T47D (cell line): ENCODE data around the gene CLDN15.
"Not testable (repeated sequence)": the region's sequence is repeated elsewhere in the genome, so short reads cannot be mapped to it uniquely, and the experiment has no call there.

ENCODE experiments used
- DNase-seq, 2 experiments: peaks; one replicate each; pipeline versions ENCODE4 v3.0.0 to v3.0.0-alpha.2; 2011 to 2012; ENCODE audit warnings: low read depth in 1 of 2, low spot score in 1 of 2
- JUND ChIP-seq: IDR thresholded peaks from 2 replicates; pipeline ENCODE4 v1.6.1; 2012; ENCODE audit warnings: low read depth
- in situ Hi-C: cut with HindIII; loops from 2 replicates; pipeline ENCODE4 v1.10.0; 2016; ENCODE audit warnings: low sequenced_read_pairs, low pct_unique_long_range_greater_than_20kb

The CLDN15 gene

GRCh38 chr7:101237206-101238067 lies at the start of gene CLDN15:
TSS of gene CLDN15 (minus strand) at chr7:101237802. CDS start at chr7:101237581, 221 bp downstream.
- in situ Hi-C loops: no loop called here
- TF ChIP-seq JUND: no peak
- DNase-seq: no peak

GRCh38 chr7:101287032-101287431 lies 49.4 kb upstream of the CLDN15 start:
- in situ Hi-C loops: no loop called here

GRCh38 chr7:101285880-101286279 lies 48.3 kb upstream of the CLDN15 start:
- in situ Hi-C loops, DNase-seq: not testable (repeated sequence)

More at GRCh38 chr7:101287032-101287431, 49.4 kb upstream of the CLDN15 start:
- TF ChIP-seq JUND: no peak
- peak in 1 of 2 experiments; percentile 9 for DNase-seq

GRCh38 chr7:101285171-101285570 lies 47.6 kb upstream of the CLDN15 start:
- no peak for DNase-seq
- in situ Hi-C loops: no loop called here
- TF ChIP-seq JUND: no peak

GRCh38 chr7:101280912-101281311 lies 43.3 kb upstream of the CLDN15 start:
- in situ Hi-C loops, DNase-seq: not testable (repeated sequence)

- TF ChIP-seq JUND: no peak
- no peak for DNase-seq
- in situ Hi-C loops: no loop called here
These were observed 41.1 kb upstream of the CLDN15 start for GRCh38 chr7:101278461-101279292.

GRCh38 chr7:101277155-101277554 lies 39.6 kb upstream of the CLDN15 start:
- no peak for TF ChIP-seq JUND
- in situ Hi-C loops: no loop called here

GRCh38 chr7:101273206-101273605 lies 35.6 kb upstream of the CLDN15 start:
- TF ChIP-seq JUND: no peak
- no peak for DNase-seq
- in situ Hi-C loops: no loop called here

More at GRCh38 chr7:101277155-101277554, 39.6 kb upstream of the CLDN15 start:
- DNase-seq: no peak

GRCh38 chr7:101271021-101271420 lies 33.4 kb upstream of the CLDN15 start:
- no peak for DNase-seq
- TF ChIP-seq JUND: no peak
- in situ Hi-C loops: no loop called here

- in situ Hi-C loops: no loop called here
- no peak for TF ChIP-seq JUND
- DNase-seq: no peak
These were observed 32.1 kb upstream of the CLDN15 start for GRCh38 chr7:101269664-101270063.

GRCh38 chr7:101265622-101266516 lies 28.3 kb upstream of the CLDN15 start:
- in situ Hi-C loops: no loop called here
- no peak for TF ChIP-seq JUND
- no peak for DNase-seq

GRCh38 chr7:101264102-101264706 lies 26.6 kb upstream of the CLDN15 start:
- DNase-seq, in situ Hi-C loops: not testable (repeated sequence)
